ENCODE measurements around the gene SLC39A7. TPM values are rescaled to one million over a fixed set of nuclear protein-coding genes. Genes with fewer than 3 reads are reported as not detected.

The SLC39A7 gene
- total and polyA plus RNA-seq, 2 of the 13 experiments (the other 11 are each of a cell fraction or from before 2014, with no cell fraction given) = 142 to 229 TPM

DNA sequence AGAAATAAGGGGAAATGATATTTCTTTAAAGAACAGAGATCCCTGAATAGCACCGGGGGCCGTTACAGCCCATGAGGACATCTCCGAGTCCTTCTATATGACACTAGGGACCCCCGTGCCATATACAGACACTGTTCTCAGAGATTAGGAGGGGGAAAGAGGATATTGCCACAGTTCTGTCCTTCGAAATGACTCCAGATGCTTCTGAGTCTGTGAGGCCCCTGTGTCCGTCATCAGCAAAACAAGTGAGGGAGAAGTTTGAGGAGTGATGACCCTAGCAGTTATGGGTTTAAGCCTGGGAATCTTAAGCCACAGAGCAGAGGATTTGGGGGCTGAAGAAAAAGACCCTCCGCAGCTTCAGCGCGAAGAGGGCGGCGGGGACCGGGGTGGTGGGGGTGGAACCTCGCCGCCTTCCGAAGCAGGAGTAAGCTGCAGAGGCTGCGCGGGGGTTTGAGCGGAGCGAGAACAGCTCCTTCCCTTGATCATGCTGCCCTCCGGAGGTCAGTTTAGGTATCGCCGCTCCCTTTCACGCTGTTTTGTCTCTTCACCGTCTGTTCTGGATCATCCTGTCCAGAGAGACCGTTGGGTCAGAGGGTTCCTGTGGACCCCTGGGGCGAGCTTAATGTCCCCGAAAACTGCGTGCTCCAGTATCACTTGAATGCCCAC lies 47.4 kb downstream of the SLC39A7 start (continued):
- TF ChIP-seq FOXM1 (CRISPR knock-in tag; IDR thresholded peaks at IDR 0.05) = no peak
- TF ChIP-seq NFE2L2 (IDR thresholded peaks at IDR 0.05; ENCODE audit: low read length) = 0 out of 2 replicates have a peak, but pooled peaks have one; percentile 1
- no peak for TF ChIP-seq ZNF251 (CRISPR knock-in tag; IDR thresholded peaks at IDR 0.05)
- TF ChIP-seq PLRG1 (conservative IDR thresholded peaks at IDR 0.05) = no peak
- no peak for TF ChIP-seq ZNF615 (CRISPR knock-in tag; IDR thresholded peaks at IDR 0.05; ENCODE audit: borderline replicate concordance)
- TF ChIP-seq EHMT2 (IDR thresholded peaks at IDR 0.05; ENCODE audit: borderline replicate concordance, low read depth, low read length) = no peak
- TF ChIP-seq, protein P1, sequence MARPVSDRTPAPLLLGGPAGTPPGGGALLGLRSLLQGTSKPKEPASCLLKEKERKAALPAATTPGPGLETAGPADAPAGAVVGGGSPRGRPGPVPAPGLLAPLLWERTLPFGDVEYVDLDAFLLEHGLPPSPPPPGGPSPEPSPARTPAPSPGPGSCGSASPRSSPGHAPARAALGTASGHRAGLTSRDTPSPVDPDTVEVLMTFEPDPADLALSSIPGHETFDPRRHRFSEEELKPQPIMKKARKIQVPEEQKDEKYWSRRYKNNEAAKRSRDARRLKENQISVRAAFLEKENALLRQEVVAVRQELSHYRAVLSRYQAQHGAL (CRISPR knock-in tag; IDR thresholded peaks at IDR 0.05; ENCODE audit: not compliant biosample characterization) = no peak
- TF ChIP-seq, protein P2, sequence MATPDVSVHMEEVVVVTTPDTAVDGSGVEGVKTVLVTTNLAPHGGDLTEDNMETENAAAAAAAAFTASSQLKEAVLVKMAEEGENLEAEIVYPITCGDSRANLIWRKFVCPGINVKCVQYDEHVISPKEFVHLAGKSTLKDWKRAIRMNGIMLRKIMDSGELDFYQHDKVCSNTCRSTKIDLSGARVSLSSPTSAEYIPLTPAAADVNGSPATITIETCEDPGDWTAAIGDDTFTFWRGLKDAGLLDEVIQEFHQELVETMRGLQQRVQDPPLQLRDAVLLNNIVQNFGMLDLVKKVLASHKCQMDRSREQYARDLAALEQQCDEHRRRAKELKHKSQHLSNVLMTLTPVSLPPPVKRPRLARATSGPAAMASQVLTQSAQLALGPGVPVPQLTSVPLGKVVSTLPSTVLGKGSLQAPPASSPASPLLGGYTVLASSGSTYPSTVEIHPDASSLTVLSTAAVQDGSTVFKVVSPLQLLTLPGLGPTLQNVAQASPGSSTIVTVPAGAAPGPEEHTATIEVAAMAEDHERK (CRISPR knock-in tag; IDR thresholded peaks at IDR 0.05; ENCODE audit: low read depth) = no peak
- peak; percentile 35; the same call in 1 of the 2 replicates for TF ChIP-seq SOX5 (CRISPR knock-in tag; IDR thresholded peaks at IDR 0.05; ENCODE audit: borderline replicate concordance)
- no peak for TF ChIP-seq MBD4 (IDR thresholded peaks at IDR 0.05; ENCODE audit: borderline replicate concordance, low read length)
- TF ChIP-seq SIX4 (CRISPR knock-in tag; IDR thresholded peaks at IDR 0.05) = no peak
- no peak for TF ChIP-seq NPAS2 (CRISPR knock-in tag; IDR thresholded peaks at IDR 0.05; ENCODE audit: borderline replicate concordance)
- TF ChIP-seq, protein P3, sequence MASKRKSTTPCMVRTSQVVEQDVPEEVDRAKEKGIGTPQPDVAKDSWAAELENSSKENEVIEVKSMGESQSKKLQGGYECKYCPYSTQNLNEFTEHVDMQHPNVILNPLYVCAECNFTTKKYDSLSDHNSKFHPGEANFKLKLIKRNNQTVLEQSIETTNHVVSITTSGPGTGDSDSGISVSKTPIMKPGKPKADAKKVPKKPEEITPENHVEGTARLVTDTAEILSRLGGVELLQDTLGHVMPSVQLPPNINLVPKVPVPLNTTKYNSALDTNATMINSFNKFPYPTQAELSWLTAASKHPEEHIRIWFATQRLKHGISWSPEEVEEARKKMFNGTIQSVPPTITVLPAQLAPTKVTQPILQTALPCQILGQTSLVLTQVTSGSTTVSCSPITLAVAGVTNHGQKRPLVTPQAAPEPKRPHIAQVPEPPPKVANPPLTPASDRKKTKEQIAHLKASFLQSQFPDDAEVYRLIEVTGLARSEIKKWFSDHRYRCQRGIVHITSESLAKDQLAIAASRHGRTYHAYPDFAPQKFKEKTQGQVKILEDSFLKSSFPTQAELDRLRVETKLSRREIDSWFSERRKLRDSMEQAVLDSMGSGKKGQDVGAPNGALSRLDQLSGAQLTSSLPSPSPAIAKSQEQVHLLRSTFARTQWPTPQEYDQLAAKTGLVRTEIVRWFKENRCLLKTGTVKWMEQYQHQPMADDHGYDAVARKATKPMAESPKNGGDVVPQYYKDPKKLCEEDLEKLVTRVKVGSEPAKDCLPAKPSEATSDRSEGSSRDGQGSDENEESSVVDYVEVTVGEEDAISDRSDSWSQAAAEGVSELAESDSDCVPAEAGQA (IDR thresholded peaks at IDR 0.05; ENCODE audit: low read depth) = no peak
- TF ChIP-seq, protein P3 (CRISPR knock-in tag; IDR thresholded peaks at IDR 0.05; ENCODE audit: borderline replicate concordance) = no peak
- no peak for TF ChIP-seq ZBTB8A (CRISPR knock-in tag; IDR thresholded peaks at IDR 0.05; ENCODE audit: borderline replicate concordance, low read depth)
- TF ChIP-seq TOPORS (CRISPR knock-in tag; IDR thresholded peaks at IDR 0.05) = no peak
- TF ChIP-seq SMAD3 (CRISPR knock-in tag; IDR thresholded peaks at IDR 0.05) = no peak
- TF ChIP-seq IRF2 (CRISPR knock-in tag; IDR thresholded peaks at IDR 0.05) = peak; percentile 55; the same call in 1 of the 2 replicates
- no peak for TF ChIP-seq PAX8 (CRISPR knock-in tag; IDR thresholded peaks at IDR 0.05; ENCODE audit: borderline replicate concordance)
- TF ChIP-seq ZIK1 (CRISPR knock-in tag; IDR thresholded peaks at IDR 0.05; ENCODE audit: borderline replicate concordance, low read depth) = no peak
- TF ChIP-seq HMGA1 (CRISPR knock-in tag; conservative IDR thresholded peaks at IDR 0.05) = no peak
- no peak for TF ChIP-seq STAT5B (CRISPR knock-in tag; IDR thresholded peaks at IDR 0.05)
- no peak for TF ChIP-seq SNRNP70 (IDR thresholded peaks at IDR 0.05; ENCODE audit: low read depth, low read length)
- no peak for TF ChIP-seq IRX3 (CRISPR knock-in tag; IDR thresholded peaks at IDR 0.05; ENCODE audit: borderline replicate concordance, low read depth)
